HG02981 (cell line): ENCODE results near the gene GAA.

ENCODE experiments used
- ATAC-seq: cut with Tn5 transposase; IDR thresholded peaks from one replicate; pipeline ENCODE4 v1.9.1; 2021; ENCODE audit warnings: mild to moderate bottlenecking, moderate library complexity; ENCODE audit not compliant: unreplicated experiment

GAA gene

DNA sequence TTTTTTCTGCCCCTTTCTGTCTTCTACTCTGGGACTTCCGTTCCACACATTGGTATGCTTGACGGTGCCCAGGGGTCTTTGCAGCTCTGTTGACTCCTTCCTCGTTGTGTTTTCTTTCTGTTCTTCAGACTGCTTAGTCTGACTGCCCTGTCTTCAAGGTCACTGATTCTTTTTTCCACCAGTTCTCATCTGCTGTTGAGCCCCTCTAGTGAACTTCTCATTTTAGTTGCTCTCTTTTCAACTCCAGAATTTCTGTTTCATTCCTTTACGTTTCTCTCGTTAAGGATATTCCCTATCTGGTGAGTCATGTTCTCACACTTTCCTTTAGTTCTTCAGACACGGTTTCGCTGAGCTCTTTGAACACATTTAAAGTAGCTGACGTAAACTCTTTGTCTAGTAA is 13.8 kb downstream of the GAA start:
- ATAC-seq: no peak

DNA sequence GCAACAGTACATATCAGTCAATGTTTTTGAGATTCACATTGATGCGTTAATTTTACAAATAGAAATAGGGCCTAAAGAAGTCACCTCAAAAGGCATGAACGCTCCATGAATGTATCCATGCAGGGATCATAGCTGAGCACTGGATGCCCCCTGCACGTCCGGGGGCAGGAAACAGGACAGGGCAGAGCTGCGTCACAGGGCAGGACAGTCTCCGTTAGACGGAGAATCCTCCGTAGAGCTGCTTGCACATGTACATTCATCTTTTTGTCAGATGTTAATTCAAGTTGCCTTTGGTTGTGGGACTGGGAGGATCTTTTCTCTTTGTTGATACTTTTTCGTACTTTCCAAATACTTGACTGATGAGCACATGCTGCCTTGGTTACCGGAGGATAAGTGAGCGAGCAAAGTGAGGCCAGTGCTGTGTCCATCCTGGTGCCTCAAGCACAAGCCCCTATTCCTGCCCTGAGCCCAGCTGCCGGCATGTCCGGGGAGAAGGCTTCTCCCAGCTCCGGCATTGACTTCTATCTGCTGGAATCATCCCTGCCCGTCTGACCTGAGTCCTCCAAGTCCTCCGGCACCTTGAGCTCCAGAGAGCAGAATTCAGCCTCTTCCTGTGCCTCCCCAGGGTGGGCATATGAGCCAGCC is 15.0 kb downstream of the GAA start:
- no peak for ATAC-seq

DNA sequence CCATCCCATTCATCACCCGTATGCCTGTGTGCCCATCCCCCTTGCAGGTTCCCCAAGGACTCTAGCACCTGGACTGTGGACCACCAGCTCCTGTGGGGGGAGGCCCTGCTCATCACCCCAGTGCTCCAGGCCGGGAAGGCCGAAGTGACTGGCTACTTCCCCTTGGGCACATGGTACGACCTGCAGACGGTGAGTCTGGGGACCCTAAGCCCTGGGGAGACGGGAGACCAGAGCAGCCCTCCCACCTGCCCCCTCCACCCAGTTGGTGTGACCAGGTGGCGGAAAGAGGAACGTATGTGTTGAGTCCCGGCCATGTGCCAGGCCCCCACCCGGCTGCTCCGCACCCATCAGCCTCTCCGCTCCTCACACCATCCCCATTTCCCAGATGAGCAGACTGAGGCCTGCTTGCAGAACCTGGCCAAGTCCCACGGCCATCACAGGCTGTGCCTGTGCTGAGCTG is 15.6 kb downstream of the GAA start:
- no peak for ATAC-seq

DNA sequence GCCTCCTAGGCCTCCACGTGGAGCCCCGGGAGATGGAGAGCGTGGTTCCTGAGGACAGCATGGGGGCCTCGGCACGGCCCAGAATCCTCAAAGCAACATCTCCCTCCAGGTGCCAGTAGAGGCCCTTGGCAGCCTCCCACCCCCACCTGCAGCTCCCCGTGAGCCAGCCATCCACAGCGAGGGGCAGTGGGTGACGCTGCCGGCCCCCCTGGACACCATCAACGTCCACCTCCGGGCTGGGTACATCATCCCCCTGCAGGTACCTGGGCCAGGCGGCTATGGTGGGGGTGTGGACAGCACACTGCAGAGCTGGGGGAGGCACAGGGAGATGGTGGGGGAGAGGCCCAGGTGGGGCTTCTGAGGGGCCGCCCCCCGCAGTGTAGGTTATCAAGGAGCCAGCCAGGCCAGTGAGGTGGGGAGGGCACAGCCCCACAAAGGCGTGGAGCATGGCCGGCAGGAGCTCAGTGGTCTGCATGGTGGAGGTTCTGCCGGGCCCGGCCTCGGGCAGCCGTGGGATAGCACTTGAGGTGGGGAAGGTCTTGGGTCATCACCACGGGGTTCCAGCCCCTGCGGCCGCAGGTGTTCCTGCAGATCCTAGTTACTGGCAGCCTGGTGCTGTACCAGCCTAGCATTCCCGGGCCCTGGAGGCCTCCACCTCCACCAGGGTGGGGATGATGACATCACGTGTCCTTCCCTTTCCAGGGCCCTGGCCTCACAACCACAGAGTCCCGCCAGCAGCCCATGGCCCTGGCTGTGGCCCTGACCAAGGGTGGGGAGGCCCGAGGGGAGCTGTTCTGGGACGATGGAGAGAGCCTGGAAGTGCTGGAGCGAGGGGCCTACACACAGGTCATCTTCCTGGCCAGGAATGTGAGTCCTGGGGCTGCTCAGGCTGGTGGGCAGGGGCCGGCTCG is 16.4 kb downstream of the GAA start:
- no peak for ATAC-seq

DNA sequence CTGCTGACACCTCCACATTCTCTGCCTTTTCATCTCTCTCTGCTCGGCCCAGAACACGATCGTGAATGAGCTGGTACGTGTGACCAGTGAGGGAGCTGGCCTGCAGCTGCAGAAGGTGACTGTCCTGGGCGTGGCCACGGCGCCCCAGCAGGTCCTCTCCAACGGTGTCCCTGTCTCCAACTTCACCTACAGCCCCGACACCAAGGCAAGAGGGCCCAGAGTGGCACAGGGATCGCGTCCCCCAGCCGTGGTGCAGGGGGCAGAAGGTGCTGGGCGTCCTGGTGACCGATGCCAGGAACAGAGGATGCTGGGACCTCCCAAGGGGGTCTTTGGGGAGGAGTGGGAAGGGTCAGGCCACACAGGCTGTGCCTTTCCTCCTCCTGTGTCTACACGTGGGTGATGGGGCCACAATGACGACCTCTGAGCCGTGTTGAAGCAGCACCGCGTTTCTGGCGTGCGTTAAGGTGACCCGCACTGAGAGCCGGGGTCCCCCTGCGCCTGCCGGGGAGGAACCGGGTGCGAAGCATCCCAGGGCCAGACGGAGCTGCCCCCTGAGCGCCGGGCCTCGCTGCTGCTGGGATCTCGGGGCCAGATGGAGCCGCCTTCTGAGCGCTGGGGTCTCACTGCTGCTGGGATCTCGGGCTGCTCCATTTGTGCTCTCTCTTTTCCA is 17.4 kb downstream of the GAA start:
- no peak for ATAC-seq

DNA sequence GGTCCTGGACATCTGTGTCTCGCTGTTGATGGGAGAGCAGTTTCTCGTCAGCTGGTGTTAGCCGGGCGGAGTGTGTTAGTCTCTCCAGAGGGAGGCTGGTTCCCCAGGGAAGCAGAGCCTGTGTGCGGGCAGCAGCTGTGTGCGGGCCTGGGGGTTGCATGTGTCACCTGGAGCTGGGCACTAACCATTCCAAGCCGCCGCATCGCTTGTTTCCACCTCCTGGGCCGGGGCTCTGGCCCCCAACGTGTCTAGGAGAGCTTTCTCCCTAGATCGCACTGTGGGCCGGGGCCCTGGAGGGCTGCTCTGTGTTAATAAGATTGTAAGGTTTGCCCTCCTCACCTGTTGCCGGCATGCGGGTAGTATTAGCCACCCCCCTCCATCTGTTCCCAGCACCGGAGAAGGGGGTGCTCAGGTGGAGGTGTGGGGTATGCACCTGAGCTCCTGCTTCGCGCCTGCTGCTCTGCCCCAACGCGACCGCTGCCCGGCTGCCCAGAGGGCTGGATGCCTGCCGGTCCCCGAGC is 17.9 kb downstream of the GAA start:
- ATAC-seq: no peak

DNA sequence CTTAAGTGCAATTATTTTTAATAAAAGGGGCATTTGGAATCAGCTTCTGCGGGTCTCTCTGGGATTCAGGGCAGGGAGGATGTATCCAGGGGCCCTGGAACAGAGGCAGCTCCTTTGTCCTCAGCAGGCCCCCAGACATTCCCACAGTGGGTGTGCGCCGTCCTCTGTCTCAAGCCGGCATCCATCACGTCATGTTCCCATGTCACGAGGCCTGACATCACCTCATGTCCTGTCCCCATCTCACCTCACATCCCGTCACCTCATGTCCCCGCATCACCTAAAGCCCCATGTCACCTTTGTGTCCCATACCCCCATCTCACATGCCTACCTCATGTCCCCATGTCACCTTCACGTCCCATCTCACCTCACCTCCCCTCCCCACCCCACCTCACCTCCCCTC is 18.5 kb downstream of the GAA start:
- ATAC-seq: no peak

DNA sequence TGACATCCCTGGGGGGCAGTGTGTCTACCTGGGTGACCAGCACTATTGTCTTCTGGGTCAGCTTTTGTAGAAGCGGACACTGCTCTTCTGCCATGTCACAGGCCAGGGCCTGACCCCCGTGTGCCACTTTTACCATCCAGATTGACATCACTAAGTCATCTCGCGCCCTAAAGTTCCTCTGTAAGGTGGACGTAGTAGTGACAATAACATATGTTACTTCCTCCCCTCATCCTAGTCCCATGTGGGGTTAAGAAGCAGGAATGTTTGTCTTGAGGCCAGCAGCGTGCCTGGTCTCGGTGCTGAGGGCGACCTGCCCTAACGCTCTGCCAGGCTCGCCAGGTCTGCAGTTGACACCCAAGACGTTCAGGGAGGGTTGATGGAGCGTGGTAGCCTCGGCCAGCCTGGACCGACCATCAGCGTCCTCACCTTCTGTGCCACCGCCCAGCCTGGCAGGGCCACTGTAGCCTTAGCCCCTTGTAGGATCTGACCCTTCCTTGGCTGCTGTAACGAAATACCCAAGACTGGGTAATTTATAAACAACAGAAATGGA is 20.7 kb downstream of the GAA start:
- no peak for ATAC-seq

DNA sequence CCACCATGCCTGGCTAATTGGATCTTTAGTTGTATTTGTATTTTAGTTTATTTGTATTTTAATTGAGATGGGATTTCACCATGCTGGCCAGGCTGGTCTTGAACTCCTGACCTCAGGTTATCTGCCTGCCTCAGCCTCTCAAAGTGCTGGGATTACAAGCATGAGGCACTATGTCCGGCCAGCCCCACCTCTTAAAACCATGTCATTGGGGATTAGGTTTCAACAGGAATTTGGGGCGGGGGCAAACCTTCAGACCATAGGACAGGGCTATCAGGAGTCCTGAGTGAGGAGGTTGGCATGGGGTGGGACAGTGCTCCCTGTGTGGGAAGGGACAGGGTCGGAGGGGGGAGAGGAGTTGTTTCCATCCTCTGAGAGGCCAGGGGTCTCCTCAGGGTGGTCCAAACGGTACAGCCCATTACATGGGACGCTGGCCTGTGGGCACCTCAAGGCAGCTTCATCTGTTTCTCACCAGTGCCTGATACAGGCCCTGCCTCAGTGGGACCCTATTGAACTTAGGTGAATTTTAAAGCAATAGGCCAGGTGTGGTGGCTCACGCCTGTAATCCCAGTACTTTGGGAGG is 21.6 kb downstream of the GAA start:
- no peak for ATAC-seq

DNA sequence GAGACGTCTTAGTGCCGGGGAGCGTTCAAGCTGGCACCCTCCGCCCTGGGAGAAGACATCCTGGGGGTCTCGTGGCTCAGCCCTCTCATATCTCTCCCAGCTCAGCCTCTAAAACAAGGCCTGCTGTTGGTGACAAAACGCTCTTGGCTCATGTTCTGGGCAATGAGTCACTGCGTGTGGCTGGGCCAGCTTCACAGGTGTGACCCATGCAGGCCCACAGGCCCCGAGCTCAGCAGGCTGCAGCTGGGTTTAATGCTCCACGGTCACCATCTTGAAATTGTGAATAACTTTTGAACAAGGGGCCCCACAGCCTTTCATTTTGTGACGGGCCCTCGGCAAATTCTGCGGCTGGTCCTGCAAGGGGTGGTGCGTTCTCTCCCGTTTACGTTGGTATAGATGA is 22.4 kb downstream of the GAA start:
- no peak for ATAC-seq

DNA sequence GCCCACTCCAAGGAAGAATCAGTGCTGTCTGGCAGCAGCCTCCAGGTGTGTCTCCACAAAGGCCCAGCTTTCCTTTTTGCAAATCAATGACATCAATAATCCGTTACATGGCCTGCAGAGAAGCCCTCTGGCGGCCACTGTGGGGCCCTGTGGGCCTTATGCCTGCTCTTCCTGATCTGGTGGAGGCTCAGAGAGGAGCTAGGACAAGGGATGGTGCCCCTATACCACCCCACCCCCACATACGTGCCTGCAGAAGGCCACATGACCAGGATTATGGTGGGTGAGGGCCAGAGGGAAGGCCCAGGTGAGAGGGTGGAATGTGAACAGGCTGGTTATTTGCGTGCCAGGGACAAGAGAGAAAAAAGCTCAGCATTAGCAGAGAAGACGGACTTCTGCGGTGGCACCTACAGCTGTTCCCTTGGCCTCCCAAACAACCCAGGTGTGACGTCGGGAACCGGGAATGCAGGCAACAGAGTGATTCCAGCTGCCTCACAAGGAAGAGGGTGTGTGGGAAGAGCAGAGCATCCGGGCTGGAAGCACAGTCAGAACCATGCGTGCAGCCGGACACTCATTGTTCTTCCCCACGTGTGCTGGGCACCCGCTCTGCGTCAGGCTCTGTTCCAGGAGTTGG is 23.1 kb downstream of the GAA start:
- ATAC-seq: no peak

DNA sequence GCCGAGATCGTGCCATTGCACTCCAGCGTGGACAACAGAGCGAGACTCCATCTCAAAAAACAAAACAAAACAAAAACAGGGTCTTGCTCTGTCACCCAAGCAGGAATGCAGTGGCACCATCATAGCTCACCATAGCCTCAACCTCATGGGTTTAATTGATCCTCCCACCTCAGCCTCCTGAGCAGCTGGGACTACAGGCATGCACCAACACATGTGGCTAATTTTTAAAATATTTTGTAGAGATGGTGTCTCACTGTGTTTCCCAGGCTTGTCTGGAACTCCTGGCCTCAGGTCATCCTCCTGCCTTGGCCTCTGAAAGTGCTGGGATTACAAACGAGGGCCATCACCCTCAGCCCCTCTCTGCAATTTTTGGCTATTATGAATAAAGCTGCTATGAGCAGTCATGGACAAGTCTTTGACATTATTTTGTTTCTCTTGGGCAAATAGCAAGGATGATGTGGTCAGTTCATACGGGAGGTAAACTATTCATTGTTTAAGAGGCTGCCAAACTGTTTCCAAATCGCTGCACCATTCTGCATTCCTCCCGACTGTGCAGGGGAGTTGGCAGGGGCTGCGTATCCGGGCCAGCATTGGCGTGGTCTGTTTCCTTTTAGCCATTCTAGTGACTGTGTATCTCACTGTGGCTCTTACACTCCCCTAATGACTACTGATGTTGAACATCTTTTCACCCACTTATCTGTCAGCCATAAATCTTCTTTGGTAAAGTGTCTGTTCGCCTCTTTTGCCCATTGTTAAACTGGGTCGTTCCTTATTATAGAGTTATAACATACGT is 24.5 kb downstream of the GAA start:
- no peak for ATAC-seq

DNA sequence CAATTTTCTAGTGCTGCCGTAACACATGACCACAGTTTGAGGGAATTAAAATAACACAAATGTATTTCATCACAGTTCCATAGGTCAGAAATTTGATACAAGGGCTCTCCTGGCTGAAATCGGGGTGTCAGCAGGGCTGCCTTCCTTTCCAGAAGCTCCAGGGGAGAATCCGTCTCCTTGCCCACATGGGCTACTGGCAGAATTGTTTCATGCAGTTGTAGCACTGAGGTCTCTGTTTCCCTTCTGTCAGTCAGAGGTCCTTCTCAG is 25.0 kb downstream of the GAA start:
- no peak for ATAC-seq

DNA sequence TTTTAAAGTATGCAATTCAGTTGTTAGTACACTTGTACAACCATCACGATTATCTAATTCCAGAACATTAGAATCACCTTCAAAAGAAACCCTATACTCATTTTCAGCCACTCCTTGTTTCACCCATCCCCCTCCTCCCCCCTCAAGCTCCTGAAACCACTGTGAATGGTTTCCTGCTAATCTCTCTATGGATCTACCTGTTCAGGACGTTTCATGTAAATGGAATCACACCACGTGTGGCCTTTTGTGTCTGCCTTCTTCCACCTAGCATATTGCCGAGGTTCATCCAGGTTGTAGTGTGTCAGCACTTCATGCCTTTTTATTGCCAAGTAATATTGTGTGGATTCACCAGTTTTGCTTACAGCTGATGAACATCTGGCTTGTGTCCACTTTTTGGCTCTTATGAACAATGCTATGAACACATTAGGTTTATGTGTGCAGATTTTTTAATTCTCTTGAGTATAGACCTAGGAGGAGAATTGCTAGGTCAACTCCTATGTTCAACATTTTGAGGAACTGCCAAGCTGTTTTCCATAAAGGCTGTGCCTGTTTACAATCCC is 27.7 kb downstream of the GAA start:
- ATAC-seq: no peak

DNA sequence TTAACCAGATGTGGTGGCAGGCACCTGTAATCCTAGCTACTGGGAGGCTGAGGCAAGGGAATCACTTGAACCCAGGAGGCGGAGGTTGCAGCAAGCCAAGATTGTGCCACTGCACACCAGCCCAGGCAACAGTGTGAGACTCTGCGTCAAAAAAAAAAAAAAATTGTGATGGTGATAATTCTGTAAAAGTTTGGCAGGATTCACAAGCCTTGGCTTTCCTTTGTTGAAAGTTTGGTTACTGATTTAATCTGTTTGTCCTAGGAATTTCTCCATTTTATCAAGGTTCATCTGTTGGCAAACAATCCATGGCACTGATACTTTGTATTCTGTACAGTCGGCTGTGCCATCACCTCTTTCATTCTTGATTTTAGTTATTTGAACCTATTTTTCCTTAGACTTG is 29.6 kb downstream of the GAA start:
- no peak for ATAC-seq

DNA sequence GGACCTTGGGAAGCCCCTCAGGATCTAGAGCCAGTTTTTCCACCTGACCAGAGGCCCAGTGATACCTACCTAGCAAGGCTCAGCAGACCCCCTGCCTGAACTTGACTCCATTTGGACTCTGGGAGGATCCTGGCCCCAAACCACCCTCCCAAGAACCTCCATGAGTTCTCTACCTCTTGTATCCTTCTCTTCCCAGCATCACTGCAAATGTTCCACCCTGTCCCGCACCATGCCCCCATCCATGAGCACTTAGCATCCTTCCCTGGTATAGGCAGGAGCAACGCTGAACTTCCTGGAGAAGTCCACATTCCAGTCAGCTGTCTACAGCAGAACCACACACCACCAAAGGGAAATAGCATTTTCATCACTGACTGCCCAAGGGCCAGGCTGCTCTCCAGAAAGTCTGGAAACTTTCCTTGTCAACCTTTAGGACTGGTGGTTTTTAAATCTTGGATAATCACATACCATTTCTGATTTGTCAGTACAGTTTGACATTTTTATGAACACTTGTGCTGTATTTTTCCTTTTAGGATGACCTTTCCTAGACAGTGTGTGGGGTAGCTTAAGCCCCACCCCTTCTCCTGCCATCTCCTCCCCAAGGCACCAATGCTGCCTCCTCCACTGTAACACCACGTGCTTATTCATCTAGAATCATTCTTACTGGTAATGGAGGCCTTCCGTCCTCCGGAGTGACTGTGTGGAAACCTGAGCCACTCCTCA is 31.7 kb downstream of the GAA start:
- ATAC-seq: no peak

DNA sequence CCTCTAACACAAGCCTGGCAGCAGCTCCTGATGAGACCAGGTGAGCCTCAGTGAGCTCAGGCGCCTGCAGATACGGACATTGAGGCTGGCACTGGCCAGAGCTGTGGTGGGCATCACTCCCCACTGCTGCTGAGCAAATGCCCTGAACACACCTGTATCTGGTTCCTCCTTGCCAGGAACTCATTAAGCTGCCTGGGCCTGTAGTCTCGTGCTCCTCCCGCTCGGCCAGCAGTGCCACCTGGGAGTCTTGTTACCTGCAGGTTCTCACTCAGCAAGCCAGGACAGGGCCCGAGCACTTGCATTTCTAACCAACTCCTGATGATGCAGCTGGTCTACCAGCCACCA is 32.2 kb downstream of the GAA start:
- no peak for ATAC-seq

DNA sequence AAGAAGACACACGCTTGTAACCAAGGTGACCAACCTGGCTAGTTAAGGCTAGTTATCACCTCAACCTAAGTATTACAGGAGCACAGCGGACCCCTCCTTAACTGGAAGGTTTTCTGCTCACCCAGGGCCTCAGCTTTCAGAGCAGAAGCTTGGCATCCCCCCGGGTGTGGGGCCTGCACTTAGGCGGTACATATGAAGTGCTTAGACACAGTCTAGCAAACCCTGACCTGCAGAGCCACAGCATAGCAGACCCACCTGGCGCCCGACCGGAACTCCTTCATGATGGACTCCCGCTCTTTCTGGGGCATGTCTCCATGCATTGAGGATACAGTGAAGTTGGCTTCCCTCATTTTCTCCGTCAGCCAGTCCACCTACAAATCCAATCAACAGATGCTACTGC is 35.8 kb downstream of the GAA start:
- no peak for ATAC-seq

DNA sequence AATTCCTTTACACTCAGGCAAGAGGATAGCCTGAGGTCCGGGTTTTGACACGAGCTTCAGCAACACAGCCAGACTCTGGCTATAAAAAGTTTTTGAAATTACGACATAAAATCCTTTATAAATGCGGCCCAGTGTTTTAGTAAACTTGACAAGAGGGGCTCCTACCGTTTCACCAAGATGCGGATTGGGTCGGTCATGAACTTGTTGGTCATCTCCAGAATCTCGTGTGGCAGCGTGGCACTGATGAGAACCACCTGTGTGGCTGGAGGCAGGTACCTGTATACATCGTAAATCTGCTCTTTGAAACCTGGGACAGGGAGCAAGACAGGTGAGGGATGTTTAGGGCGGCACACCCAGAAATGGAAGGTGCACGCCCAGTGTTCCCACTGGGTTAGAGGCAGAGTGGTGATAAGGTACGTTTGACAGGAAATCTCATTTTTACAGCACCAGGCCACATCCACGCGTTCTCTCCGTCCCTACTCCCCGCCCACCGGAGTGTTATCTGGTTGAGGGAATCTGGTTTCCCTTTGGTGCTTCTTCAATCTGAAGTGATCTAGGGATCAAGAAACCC is 37.6 kb downstream of the GAA start:
- ATAC-seq: no peak
